ENCODE measurements around the gene CDK8.

DNA sequence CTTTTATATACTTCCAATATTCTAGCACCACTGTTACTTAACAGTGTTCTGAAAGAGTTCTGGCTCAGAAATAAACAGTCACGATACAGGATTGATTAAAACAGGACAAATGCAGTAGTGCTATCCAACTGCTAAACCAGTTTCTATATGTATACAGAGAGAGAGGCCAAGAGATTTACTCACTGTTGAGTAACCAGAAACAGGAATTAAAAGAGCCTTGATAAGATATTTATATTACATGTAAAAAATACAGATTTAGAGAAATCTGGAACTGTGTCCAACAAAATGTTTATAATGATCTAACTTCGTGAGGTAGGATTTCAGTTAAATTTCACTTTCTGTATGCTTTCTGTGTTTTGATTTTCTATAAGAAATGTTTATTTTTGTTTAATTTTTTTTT is 116.6 kb downstream of the CDK8 start:
- TF ChIP-seq, protein P1, sequence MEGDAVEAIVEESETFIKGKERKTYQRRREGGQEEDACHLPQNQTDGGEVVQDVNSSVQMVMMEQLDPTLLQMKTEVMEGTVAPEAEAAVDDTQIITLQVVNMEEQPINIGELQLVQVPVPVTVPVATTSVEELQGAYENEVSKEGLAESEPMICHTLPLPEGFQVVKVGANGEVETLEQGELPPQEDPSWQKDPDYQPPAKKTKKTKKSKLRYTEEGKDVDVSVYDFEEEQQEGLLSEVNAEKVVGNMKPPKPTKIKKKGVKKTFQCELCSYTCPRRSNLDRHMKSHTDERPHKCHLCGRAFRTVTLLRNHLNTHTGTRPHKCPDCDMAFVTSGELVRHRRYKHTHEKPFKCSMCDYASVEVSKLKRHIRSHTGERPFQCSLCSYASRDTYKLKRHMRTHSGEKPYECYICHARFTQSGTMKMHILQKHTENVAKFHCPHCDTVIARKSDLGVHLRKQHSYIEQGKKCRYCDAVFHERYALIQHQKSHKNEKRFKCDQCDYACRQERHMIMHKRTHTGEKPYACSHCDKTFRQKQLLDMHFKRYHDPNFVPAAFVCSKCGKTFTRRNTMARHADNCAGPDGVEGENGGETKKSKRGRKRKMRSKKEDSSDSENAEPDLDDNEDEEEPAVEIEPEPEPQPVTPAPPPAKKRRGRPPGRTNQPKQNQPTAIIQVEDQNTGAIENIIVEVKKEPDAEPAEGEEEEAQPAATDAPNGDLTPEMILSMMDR (conservative IDR thresholded peaks at IDR 0.05; ENCODE audit: low read length) = no peak
- no peak for TF ChIP-seq EZH2phosphoT487 (IDR thresholded peaks at IDR 0.05; ENCODE audit: borderline replicate concordance, low read depth, low read length)
